Measurements from ENCODE around the gene FBXO2.
"Not testable (repeated sequence)": the region's sequence is repeated elsewhere in the genome, so short reads cannot be mapped to it uniquely, and the experiment has no call there.

The FBXO2 gene

DNA sequence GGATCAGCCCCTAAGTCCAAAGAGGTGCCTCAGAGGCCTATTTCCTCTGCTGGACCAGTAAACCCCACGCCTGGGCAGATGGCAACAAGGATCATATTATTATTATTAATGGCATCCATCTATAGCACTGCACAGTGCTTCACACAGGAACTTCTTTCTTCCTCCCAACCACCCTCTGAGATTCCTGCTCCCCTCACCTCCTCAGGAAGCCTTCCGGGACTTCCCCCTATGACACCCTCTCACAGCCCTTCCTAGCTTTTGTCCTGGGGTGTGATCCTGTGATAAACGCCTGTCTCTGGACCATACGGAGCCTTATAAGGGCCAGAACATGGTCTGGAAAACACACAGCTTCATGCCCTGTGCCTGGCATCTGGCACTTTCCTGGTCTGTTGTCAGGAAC, 3.2 kb downstream of the FBXO2 start:
- DNase-seq = no peak

DNA sequence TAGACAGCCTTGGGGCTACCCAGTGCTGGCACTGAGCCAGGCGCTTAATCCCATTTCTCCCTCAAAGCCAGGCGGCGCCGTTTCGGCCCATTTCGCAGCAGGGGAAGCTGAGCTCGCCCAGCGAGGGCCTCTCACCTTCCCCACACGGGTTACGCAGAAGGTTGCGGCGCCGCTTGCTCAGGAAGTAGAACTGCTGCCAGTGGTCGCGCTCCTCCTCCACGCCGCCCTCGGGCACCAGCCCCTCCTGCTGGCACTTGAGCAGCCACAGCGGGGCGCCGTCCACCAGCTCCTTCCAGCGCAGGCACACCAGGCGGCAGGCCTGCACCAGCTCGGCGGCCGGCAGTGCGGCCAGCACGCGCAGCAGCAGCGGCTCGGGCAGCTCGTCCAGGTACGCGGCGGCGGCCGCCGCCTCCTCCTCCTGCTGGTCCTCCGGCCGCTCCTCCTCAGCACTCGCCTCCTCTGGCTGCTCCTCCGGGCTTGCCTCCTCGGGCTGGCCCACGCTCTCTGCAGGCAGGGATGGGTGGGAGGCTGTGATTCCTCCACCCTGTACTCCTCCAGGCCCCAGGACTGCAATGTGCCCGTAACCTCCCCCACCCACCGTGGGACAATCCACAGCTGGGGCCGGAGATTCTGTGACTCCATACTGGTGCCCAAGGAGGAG, 3.8 kb downstream of the FBXO2 start:
- DNase-seq = peak; percentile 18

DNA sequence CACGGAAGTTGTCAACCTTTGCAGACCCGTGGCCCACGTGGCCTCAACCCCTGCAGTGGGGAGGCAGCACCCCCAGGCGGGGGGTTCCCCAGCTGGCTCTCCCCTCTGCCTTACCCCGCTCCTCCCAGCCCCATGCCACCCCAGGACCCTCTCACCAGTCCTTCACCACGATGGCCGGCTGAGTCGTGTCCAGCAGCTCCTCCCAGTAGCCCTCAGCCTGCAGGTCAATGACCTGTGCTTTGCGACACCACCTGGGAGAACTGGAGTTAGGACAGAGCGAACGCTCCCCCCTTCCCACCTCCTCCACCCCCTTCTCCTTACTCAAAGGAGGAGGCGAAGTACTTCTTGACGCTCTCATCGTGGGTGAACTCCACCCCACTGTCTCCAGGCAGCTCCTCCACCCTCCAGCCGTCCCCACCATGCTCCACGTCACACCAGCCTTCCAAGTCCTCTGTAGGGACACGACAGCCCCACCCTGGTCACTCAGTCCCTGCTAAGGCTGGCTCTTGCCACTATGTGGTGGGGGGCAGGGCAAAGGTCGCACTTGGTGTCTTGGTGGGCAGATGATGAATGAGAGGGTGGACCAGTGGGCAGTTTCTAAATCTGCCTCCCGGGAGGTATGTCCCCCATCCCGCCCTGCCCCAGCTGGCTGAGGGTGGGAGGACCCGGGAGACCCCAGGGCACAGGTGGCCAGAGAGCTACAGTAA, 4.5 kb downstream of the FBXO2 start:
- no peak for DNase-seq

DNA sequence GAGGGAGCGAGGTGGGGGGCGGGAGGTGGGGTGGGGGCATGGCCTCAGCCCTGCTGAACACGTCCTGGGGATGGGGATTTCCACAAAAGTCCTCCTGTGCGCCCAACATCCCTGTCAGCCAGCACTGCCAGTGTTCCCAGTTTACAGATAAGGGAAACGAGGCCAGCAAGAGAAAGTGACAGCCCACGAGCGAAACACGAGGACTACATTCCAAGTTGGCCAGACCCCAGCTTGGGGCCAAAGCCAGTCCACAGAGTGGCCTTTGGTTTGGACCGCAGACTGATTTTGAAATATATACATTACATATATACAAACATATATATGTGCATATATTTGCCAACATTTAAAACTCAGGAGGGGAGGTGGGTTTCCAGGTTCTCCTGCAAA, 5.0 kb downstream of the FBXO2 start:
- no peak for DNase-seq

DNA sequence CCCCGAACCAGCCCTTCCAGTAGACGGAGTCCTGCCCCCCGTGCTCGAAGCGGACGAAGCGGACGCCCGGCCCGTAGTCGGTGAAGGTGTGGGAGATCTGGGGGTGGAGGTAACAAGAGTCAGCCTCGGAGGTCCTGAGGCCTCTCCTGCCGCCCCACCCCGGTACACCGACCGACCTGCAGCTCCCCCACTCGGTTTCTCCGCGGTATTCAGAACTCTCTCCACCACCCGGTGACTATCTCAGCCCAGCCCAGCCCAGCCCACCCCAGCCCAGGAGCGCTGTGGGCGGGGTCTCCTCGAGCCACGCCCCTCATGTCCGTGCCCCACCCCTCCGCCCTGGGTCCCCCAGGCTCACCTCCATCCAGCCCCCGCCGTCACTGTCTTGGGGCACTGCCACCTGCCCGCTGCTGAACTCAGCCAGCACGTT, 5.5 kb downstream of the FBXO2 start:
- DNase-seq = no peak

DNA sequence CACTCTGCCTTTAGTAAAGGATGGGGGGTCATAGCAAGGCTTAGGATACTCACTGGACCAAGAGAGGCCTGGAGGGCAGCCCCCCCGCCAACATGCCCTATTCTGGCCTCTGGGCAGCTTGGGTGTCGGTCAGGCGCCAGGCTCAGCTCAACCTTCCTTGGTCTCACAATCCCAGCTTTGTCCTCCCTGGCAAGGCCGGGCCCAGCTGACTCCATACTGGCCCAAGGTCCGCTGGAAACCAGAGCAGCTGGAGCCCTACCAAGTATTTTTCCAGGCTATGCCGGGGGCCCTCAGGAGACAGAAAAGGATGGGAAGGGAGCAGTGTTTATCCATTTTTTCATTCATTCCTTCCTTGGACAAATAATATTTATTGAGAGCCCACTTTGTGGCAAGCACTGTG, 6.2 kb downstream of the FBXO2 start:
- DNase-seq = no peak

DNA sequence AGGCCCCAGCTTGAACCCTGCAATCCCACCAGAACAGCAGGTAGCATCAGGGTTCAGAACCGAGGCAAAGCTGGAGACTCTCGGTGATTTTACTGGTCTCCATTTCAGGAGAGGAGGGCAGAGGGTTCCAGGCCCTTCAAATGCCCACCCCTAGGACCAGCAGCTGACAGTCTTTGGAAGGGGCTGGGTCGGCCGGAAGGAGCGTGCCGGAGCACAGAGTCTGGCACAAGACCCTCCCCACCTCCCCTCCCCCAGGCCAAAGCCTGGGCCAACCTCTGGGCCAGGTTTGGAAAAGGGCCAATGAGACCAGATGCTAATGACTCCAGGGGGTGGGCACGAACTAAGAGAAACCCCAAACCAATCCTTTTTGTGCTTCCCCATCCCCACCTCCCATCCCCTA, 6.9 kb downstream of the FBXO2 start:
- DNase-seq = no peak

DNA sequence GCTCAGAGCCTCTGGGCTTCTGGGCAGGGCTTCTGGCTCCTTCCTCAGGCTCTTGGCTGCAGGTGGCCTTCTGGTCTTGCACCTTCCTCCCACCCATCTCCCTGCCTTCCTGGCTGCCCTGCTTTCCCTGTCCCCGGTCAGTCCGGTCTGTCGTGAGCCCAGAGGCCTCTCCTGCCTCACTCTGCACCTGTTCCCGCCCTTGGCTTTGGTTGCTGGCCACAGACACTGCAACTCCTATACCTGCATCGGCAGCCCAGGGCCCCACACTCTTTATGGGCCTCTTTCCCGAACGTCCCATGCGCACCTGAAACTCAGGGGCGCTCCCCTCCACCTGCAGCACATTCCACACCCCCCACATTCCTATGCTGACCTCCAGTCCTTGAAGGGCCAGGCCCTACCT, 7.9 kb downstream of the FBXO2 start:
- no peak for DNase-seq

DNA sequence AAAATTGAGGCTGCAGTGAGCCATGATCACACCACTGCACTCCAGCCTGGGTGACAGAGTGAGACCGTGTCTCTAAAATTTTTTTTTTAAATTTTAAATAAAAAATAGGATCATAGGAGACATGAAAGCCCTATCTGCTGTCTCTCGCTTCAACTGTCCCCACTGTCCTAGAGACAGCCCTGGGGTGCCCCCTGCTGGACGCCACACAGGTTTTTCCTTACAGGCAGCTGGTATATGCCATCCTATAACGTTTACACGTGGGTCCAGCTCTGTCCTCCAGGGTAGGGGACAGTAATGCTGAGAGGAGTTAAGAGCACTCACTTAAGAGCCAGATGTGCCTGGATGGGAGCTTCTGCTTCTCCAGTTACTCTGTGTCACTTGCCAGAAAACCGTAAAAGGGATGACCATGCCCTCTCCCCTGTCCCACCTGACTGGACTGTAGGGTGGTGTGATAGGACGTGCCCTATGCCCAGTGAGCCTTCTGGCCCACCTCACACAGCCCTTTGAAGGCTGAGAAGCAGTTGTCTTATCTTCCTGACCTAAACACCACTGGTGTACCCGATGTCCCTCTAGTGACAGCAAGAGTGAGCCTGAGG, 8.5 kb downstream of the FBXO2 start:
- no peak for DNase-seq

DNA sequence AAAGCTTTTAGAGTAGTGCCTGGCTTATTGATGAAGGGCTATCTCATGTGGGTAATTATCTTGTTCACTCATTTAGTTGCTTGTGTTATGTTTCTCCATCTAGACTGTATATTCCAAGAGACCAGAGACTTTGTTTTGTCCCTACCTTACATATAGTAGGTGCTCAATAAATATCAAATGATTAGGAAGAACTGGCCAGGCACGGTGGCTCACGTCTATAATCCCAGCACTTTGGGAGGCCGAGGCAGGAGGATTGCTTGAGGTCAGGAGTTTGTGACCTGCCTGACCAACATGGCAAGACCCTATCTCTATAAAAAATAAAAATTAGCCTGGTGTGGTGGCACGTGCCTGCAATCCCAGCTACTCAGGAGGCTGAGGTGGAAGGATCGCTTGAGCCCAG, 9.0 kb downstream of the FBXO2 start:
- no peak for DNase-seq

DNA sequence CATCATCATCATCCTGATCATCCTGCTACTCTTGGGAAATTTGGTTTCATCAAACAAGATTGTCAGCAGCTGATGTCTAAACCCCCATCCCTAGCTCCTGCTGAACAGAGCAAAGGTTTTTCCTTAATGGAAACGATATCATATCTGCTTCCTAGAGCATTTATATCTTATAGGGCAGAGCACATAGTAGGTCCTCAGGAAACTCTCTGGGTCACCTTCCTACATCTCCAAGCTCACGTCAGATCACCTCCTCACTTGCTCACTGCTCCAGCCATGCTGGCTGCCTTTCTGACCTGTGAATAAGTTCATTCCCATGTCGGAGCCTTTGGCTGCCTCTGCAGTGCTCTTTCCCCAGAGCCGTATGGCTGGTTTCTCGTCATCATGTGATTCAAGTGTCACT, 10.4 kb downstream of the FBXO2 start:
- DNase-seq = no peak

DNA sequence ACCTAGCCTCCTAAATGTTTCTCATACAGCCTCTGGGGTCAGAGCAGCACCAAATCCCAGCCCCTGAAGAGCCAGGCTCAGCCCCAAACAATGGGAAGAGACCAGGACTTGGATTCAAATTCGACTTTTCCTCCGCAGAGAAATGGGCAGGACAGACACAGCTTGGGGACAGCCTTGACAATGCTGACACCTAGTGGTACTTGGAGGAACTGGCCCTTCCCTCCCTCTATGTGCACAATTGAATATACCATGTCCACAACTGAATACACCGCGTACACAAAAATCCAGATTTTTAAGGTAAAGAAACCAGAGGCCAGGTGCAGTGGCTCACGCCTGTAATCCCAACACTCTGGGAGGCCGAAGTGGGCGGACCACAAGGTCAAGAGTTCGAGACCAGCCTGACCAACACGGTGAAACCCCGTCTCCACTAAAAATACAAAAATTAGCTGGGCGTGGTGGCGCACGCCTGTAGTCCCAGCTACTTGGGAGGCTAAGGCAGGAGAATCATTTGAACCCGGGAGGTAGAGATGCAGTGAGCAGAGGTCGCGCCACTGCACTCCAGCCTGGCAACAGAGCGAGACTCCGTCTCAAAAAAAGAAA, 11.7 kb downstream of the FBXO2 start:
- DNase-seq = not testable (repeated sequence)

DNA sequence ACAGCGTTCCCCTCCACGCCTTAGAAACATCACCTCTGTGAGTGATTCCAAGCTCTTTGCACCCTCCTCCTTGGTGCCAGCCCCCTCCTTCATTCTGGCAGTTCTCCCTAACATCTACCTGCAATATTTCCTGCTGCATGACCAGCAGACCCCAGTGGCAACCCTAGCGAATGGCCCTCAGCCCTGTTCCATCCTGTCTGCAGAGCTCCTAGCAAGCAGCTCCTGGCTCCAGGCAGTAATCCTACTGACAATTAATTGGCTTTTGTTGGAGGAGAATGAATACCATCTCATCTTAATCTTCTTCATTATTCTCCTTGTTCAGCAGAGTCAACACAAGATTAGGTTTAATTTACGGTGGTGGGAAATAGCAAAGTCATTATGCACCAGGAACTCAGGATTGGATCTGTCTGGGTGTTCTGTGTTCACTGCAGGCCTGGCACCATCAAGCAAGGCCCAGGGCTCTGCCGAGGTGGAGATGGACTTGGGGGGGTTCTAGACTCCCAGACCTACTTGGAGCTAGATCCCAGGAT, 12.4 kb downstream of the FBXO2 start:
- DNase-seq = no peak

DNA sequence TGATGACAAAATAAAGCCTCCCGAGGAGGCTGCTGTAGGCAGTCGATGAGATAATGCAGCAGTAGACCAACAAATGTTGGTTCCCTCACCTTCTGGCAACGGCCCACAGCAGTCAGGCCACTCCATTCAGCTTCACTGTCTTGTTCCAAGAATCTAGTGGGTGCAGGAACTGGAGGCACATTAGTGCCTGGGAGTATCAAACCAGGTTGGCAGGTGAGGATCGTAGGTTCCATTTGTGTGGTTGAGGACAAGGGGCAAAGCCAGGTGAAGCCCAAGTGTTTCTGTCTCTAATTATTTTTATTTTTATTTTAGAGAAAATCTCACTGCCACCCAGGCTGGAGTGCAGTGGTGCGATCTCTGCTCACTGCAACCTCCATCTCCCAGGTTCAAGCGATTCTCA, 13.3 kb downstream of the FBXO2 start:
- no peak for DNase-seq

DNA sequence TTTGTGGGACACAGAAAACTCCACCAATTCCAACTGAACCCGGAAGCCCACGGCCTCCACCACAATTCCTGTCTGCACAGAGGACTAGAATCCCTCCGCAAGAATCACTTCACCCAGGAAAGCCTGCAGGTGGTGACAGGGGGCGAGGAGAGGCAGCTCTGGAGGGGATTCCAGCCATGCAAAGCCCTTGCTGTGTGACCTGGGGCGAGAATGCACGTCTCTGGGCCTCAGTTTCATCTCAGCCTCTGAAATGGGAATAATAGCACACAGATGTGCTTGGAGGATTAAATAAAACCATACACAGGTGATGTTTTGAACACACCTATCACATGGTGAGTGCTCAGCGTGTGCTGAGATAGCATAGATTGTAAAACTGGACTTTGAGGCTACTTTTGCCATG, 14.1 kb downstream of the FBXO2 start:
- no peak for DNase-seq

DNA sequence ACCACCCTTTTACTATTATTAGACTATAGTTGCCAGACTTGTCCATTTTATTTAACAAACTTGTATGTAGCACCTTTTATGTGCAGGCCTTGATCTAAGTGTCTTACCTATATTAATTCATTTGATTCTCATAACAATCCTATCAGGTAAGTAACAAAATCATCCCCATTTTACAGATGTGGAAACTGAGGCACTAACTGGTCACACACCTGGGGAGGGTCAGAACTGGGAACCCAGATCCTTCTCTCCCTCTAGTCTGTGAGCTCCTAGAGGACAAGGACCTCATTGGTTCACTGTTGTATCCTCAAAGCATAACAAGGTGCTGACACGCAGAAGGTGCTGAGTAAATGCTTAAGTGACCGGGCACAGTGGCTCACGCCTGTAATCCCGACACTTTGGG, 14.9 kb downstream of the FBXO2 start:
- no peak for DNase-seq

DNA sequence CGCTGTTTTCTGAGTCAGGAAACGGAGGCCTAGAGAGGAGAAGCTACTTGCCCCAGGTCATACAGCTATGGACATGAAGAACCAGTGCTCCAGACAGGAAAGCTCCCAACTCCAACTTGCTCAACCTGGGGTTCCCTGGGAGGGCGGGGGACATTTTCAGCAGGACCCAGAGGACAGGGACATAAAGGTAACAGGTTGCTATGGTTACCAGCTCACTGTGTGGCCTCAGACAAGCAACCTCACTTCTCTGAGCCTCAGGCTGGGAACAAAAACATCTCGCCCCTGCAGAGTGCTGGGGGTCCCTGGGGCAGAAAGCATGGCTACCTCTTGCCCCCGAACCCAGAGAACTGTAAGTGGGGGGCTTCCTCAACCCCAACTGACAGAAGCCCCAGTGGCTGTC, 16.1 kb downstream of the FBXO2 start:
- DNase-seq = no peak

DNA sequence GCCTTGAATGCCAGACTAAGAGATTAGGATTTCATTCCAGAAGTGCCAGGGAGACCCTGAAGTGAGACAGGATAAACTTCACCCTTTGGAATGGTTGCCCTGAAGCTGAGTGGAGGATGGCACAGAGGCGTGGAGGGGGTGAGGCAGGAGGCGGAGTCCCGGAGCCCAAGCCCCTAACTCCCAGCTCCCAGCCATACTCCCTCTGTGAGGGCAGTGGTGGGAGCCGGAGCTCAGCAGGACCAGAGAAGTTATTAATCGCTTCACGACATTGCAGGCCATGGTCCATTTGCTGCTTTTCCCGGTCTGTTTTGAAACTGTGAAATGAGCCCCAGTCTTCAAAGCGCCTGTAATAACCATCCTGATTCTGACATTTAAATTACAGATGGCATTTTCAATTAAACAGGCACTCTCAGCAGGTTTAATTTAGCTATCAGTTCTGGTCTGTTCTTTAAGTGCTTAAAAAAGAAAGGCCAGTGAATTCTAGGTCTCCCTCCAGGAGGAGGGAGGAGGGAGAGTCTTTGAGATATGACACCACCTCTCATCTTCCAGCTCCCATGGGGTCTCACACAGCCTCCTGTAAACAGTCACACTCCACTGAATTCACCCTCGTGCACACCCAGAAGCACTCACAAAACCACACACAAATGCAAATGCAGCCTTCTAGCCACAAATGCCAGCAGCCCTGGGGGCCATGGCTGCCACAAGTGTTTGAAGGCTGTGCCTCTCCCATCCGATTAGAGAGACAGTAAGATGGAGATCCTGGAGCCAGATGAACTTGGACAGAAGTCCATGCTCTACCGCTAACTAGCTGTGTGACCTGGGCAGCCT, 19.6 kb downstream of the FBXO2 start:
- DNase-seq = no peak

DNA sequence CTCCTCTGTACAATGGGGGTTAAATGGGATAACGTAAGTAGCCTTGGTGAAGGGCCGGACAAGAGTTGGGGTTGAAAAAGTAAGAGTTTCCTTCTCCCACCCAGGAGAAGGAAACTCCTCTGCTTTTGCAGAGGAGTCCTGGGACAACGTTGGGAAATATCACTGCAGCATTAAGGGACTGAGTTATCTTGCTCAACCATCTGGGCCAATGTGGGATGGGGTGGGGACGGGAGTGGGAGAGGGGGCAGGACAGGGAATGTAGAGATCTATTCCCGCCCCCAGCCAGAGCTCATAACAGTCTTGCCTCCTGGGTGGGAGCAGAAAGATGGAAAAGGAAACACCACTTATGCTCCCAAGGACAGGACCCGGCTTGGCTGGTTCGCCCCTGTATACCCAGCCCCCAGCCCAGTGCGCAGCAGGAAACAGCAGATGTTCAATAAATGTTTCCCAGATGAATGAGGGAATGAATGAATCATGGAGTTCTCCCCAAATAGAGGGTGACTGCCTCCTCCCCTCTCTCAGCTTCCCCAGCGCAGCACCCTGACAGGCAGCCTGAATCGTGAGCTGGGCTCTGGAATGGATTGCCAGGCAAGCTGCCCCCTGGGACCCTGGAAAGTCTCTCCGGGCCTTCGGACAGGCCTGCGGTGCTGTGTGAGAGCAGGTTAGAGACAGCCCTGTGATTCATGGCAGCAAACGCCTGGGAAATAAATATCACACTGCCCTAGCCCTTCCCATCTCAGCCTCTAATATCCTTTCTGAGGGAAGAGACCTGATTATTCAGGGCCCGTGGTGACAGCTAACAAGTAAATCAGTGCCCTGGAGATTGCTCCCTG, 24.8 kb downstream of the FBXO2 start:
- DNase-seq = no peak

DNA sequence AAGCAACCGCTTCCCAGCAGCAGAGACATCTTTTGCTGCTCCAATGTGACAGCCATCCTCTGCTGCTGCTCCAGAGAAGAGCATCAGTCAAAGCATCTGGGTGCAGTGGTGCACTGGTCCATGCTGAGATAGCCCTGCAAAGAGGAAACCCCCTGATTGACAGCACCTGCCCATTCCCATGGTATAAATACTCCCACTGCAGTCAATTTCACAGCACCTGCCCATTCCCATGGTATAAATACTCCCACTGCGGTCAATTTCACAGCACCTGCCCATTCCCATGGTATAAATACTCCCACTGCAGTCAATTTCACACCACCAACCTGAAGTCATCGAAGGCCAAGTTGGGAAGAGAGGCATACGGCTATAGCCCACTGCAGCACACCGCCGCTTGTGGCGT, 25.5 kb downstream of the FBXO2 start:
- no peak for DNase-seq

DNA sequence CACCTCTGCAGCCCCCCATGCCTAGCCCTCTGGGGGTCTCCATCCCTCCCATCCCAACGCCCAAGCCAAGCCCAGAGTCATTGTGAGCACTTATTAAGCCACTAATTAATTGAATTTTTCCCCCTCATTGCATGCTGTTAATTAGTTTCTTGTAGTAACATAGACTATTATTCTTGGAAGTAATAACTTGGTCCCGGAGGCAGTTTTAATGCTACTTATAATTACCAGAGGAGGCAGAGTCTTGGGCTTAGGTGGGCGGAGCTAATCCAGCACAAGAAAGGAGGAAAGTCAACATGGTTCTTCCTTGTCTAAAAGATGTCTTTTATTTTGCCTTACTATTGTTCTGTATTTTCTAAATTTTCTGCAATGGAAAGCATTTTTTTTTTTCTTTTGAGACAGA, 27.7 kb downstream of the FBXO2 start:
- no peak for DNase-seq

DNA sequence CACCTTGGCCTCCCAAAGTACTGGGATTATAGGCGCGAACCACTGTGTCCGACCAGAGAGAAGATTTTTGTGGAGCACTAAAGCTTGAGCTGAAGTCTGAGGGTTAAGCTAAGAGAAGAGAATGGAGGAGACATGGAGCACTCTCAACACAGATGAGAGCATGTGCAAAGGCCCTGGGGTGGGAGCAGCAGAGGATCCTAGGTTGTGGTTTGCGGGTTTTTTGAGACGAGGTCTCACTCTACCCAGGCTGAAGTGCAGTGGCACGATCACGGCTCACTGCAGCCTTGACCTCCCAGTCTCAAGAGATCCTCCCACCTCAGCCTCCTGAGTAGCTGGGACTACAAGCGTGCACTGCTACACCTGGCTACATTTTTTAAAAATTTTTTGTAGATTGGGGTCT, 30.5 kb downstream of the FBXO2 start:
- no peak for DNase-seq

Measured in NCI-H774 (cell line).